GM21526 (cell line): ENCODE data around the gene KRT80.

Experiments
- ATAC-seq: cut with Tn5 transposase; IDR thresholded peaks from one replicate; pipeline ENCODE4 v1.9.1; 2021; ENCODE audit warnings: moderate library complexity; ENCODE audit not compliant: unreplicated experiment, low FRiP score

Gene KRT80

DNA sequence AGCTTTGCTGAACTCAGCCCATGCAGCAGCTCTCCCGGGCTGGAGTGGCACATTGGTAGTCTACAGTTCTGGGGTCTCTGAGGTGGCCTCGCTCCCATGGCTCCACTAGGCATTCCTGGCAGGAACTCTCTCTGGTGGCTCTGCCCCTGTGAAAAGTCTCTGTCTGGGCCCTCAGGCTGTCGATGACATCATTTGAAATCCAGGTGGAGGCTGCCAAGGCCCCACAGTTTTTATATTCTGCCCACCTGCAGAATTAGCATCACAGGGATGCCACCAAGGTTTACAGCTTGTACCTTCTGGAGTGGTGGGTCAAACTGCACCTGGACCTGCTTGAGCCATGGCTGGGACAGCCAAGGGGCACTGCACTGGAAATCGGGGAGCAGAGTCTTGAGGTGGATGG, 31.6 kb downstream of the KRT80 start:
- ATAC-seq: no peak

DNA sequence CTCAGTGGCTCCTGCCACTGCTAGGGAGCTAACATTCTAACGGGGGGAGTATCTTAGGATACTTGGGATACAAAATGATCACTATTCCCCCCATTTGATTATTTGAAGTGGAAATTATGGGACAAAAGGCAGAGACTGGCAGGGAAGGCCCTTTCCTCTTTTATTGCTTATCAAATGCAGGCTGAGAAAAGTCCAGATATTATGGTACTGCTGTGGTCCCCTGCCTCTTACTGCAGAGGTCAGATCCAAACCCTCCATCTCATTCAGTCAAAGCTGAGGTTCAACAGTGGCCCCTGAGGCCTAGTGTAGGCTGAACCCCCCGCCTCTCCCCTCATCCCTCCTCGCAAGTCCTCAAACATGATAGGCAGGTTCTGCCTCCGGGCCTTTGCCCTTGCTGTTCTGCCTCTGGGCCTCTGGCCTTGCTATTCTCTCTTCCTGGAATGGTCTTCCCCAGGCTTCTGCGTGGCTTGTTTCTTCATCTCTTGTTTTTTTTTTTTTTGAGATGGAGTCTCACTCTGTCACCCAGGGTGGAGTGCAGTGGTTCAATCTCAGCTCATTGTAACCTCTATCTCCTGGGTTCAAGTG, 34.2 kb downstream of the KRT80 start:
- ATAC-seq: no peak

DNA sequence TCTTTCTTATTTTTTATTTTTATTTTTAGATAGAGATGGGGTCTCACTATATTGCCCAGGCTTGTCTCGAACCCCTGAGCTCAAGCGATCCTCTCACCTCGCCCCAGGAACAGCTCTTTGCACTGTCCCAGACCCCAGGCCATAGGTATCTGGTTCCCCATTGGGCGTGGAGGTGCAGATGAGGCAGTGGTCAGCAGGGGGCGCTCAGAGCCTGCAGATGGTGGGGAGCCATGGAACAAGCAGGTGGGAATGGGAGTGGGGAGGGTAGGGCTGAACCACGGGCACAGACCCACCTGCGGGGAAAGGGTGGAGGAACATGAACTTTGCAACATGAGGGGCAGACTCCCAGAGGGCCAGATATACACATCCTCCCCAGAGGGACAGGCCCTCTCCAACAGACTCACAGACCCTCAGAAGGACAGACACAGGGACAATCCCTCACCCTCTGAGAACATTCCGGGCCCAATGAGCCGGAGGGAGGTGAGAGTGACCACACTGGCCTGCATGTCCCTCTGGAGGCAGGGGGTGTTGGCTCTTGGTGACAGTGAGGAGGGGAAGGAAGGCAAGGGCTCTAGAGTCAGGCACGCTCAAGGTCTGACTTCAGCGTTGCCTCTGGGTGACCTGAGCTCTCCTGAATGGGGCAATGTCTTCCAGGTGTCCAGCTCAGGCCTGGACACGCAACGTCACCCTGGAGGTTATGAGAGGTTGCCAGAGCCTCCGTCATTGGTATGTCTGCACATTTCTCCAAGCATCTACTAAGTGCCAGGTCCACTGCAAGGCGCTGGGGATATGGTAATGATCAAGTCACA, 34.9 kb downstream of the KRT80 start:
- no peak for ATAC-seq

DNA sequence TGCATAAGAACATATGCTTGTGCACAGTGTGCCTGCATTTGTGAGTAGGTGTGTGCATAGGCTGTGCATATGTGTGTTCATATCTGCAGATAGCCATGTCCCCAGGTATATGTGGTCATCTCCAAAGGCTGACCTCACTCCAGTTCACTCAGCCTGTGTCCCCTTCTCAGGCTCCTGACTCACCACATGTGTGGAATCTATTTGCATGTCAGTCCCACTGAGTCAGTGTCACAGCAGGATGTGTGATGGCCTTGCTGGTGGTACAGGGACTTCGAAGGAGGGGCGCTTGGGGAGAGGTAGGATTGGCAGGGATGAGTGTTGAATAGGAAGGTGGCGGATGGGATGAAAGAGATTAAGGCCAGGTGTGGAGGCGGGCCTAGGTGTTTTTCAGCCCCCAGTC, 35.5 kb downstream of the KRT80 start:
- no peak for ATAC-seq

DNA sequence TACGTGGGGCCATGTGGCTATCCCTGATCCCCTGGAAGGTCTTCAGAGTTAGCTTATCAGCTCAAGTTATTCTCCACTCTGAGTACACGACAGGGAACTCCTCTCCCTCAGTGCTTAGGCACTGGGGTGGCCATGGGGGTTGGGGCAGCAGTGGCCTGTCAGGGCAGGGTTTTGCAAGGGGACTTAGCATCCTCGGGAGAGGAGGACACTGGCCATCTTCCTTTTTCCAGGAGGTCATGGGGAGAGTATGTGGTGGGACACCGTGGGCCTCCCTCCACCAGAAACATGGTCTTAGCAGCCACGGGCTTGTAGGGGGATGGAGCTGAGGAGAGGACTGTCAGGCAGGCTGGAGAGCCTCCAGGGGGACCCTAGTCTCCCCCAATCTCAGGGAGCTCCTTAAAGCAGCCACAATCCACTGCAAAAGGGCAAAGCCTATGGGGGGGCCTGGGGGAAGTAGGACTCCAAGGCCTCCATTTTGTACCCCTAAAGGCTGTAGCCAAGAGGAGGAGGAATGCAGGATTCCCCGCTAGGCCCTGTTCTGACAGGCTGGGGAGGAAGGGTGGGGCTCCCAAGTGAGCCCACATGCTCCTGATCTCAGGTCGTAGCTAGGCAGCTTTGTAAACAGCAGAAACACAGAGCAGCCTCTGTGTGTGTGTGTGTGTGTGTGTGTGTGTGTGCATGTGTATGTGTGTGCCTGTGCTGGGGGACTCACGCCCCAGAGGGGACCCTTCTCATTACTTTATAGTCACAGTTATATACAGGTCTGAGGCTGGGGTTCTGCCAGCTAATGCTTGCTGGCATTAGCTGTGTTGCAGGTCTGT, 36.6 kb downstream of the KRT80 start:
- no peak for ATAC-seq

DNA sequence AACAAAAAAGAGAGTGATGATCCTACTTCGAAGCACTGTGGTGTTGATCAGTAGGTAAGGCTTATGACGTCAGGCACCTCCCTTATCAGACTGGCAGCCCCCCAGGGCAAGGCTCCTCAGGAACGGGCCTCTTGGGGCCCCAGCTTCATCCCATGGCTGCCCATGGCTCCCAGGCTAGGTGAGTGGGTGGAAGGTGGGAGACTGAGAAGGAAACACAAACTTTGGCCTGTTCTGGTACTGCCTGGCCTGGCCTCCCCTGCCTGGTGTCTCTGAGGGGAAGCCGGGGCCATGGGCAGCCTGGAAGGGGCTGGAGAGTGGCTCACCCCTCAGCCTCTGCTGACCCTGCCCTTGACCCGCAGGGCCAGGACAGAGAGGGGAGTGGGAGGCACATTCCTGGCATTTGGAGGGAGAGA, 38.9 kb downstream of the KRT80 start:
- ATAC-seq: no peak

DNA sequence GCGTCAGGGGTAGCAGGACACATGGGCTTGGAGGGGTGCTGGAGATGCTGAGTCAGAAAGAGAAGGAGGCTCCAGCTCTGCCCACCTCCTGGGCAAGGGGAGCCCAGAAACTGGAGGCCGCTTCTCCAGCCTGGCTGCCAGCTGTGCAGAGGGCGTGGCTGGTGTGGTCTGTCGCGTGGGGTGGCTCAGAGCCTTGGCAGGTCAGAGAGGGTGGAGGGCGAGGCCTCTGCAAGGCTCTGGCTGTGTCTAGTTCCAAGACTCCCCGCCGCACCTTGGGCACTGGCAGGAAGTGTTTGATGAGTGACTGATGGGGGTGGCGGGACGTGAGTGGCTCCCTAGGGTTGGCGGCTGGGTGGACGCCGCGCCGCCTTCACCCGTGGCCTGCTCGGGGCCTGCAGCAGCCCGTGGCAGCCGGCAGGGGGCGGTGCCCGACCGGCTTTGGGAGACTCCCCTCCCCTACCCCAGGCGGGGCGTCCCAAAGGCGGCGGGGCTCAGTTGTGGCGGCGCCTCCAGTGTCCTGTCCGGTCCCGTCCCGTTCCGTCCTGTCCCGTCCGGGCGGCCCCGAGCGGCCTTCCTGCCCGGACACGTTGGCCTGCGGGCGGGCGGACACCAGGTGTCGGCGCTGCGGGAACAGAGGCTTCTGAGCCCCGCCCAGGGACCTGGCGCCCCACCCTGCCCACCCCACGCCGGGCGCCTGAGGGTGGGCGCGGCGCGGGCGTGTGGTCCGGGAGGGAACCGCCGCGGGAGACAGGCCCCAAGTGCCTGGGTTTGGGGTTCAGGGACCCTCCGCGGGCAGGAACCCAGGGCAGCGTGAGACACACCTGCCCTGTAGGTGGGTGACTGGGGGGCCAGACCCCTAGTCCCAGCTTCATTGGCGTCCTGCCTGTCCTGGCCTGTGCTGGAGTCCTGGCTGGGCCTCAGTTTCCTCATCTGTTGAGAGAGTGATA, 39.7 kb downstream of the KRT80 start:
- no peak for ATAC-seq

DNA sequence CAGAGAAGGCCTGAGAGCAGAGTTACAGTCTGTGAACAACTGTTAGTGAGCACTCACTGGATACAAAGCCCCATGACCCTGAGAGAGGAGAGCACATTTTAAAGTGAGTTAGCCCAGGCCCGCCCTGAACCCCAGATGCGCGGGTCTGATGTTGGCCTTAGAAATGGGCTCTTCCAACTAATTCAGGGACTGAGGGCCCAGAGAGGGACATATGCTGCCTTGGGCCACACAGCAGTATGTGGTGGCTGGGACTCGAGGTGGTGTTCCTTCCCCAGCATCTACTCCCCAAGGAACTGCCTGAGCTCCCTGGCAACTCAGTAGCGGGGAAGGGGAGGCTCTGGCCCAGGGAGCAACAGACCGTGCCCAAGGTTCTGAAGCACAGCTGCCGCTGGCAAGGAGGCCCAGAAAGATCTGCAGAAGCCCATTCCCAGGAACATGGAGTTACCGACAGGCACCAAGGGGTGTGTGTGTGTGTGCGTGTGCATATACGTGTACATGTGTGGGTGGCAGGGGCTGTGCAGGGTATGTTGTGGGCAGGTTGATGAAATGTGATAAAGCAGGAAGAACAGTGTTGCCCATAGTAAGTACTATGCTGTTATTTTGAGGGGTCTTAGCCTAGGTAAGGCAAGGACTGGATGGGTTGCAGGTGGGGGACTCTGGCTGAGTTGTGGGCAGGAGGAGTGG, 40.5 kb downstream of the KRT80 start:
- ATAC-seq: no peak

DNA sequence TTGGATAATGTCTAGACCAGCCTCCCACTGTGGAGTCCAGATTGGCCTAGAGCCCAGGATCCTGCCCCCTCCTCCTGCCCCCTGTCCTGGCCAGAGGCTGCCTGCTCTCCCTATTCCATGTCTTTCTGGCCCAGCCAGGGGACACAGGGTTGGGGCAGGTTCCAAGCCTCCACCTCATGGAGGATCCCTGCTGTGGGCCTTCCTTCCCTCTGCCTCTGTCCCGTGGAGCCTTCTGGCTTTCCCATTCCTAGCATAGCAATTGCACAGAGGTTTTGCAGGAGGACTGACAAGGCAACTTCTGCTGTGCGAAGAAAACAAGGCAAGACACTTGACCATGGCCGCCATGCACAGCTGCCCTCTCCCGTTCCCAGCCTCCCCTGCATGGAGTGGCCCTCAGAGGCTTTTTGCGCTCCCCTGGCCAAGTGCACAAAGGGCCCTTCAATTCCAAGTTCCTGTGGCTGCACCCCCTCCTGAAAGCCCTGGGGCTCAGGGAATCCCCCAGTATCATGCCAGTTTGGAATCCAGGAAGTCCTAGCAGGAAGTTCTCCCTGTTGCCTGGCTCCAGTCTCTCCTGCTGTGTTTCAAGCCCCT, 42.1 kb downstream of the KRT80 start:
- no peak for ATAC-seq

DNA sequence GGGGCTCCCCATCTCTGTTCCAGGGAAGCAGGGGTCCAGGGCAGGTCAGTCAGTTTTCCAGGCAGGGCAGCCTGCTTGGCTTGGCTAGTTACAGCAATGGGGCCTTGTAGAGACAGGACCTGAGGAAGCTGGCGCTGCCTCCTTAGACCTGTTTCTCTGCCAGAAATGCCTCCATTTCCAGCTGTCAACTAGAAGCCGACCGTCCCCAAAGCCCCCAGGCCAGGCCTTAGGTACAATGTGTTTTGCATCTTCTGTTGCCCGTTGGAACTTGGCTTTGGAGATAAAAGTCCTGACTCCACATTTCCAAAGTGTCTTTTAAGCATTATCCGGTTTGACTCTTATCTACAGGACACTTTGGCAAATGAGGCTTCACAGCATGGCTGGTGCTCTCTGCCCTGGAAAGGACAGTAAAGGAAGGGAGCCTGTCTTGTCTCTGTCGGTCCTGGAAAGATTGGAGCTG, 42.6 kb downstream of the KRT80 start:
- no peak for ATAC-seq

DNA sequence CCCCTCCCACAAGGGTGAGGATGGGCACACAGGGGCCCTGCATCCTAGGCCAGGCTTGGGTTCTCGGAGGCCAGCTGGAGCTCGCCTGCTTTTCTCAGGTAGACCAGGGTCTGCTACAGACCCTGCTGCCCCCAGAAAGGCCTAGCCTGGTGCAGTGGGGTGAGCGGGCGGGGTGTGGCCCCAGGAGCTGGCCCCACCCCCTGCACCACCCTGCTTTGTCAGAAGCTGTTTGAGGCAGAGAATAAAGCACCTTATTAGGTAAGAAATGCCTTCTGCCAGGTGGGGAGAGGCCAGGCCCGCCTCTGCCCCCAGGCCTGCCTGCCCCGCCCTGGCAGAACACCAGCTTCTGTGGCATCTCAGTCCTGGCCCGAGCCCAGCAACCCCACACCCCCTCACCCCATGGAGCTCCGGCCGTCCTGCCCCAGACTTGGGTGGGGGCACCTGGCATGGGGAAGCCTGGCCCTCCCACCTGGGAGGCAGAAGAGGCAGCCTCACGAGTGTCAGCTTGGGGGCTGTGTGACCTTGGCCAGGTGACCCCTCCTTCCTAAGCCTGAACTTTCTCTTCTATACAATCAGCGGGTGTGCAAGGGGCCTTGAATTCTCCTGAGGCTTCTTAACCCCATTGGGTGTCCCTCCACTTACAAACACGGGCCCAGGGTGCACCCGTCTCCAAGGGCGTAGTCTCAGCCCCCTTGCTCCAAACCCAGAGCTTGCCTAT, 43.2 kb downstream of the KRT80 start:
- ATAC-seq: no peak

DNA sequence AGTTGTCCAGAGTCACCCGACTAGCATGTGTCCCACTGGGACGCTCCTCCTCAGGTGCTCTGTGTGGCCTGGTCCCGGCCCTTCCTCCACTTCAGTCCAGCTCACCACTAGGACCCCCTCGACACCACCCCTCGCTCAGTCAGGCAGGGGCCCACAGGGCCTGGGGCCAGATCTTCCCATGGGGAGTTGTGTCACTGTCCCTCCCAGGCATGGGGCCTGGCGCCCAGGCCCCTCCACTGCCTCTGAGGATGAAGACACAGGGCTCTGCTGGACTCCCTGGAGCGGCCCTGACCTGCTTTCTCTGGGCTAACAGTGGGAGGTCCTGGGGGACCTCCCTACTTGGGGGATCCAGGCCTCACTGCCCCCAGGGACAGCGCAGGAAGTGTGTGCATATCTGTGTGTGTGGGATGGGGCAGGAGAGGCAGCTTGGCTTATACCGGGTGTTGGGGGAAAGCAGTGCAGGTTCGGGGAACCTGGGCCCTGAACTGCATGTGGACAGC, 43.8 kb downstream of the KRT80 start:
- ATAC-seq: no peak

DNA sequence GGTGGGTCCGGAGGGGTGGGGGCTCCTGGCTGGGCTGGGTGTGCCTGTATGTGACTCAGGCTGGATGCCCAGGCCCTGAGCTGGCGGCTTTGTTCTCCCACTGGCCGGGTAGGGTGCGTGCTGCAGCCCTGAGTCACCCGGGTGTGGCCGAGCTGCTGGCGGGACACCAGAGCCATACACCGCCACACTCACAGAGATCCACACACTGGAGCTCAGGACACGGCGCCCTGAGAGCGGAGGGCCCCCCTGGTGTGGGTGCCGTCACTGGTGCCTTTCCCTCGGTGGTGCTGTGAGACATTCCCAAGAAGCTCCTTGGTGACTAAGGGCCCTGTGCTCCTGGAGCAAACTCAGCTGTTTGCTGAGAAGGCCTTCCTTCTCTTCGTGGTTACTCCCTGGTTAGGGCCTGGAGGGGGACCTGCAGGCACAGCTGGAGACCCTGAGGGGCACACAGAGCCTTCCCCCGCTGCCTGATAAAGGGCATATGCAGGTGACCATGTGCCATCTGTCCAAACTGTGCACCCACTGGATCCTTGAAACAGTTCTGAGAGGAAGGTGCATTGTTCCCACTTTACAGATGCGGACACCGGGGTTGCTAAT, 44.3 kb downstream of the KRT80 start:
- ATAC-seq: no peak

DNA sequence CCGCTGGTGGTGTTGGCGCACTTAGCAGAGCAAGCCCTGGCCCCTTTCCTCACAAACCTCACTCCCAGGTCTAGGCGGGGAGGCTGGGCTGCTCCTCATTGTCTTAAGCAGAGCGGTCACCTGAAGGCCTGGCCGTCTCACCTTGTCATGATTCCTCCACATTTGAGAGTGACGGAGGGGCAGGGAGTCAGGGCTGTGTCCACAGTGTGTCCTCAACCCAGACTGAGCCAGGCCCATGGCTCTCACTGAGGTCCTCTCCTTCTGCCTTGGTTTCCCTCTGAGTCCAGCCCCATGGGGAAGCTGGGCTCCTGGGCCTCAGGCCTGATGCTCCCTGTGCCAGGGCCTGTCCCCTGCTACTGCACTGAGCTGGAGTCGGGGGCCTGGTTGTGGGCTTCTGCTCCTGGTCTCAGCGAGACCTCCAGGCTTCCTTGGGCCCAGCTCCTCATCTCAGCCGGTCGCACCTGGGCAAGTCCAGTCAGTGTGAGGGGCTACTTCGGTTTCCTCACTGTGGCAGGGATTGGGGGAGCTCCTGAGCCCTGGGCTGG, 44.9 kb downstream of the KRT80 start:
- no peak for ATAC-seq

DNA sequence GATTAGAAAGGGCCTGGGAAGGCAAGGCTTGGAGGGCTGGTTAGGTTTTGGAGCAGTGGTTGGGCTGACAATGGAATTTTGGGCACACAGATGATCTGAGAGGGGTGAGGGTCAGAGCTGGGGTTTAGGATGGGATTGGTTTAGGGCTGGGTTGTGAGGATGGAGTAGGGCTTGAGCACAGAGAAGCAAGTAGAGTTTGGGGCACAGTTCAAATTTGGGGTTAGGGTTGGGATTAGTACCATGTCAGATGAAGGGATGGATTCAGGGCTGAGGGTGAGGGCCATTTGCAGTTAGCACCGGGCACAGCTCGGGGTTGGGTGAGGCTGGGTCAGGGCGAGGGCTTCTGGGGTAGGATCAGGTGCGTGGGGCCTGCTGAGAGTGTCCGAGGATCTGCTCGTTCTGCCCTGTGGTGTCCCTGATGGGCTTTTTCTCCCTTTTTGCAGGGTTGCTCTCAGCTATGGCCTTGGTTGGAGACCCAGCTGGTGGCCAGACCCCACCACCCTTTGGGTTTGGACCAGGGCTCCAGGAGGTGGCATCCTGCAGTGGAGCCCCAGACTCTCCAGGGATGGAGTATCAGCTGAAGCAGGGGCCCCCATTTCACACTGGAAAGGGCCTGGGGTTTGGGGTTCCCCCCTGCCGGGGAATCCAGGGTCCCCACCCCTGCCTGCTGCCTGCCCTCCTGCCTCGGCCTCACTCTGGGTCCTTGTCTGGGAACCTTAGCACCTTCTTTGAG, 45.6 kb downstream of the KRT80 start:
- no peak for ATAC-seq

DNA sequence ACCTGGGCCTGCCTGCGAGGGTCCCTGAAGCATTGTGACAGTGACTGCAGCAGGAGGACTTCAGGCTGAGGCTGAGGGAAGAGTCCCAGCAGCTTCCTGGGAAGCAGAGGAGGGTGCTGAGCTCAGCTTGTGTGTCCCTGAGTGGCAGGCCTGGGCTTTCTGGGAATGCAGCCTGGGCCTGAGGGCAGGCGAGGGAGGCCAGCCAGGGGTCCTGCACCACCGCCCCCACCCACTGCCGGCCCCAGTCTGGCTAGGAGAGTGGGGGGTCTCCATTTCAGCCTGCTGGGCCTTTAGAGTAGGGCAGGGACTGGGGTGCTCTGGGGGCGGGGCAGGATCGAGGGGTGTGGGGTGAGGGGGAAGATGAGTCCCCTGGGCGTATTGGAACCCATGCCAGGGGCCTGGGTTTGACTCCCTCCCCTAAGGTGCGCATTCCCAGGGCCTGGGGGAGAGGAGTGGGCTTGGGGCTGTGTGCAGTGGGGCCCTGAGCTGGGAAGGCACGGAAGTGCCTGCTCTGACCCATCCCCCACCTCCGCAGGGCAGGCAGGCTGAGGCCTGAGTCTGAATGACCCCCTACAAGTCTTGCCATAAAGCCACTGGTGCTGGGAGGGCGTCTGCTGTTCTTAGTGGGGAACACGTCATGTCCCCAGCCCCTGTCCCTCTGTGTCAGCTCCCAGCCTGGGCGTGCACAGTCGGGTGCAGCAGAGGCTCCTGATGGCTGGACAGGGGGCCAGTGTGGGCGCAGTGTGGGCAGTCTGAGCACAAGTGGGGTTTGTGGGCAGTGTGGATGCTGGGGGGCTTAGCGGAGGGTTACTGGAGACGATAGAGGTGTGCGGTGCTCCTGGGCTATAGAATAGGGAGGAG, 46.4 kb downstream of the KRT80 start:
- ATAC-seq: no peak
